Measurements from ENCODE around the gene SLC6A8. TPM values are rescaled to one million over a fixed set of nuclear protein-coding genes. Genes with fewer than 3 reads are reported as not detected.

Gene SLC6A8
- total RNA-seq, 4 donors from 2014 or later: 13.5 to 32.4 (median 26.3) TPM

GRCh38 chrX:153640736-153641575, 46.8 kb upstream of the SLC6A8 start:
- TF ChIP-seq CTCF (IDR thresholded peaks at IDR 0.05): no peak
- ATAC-seq (ENCODE audit: low FRiP score) (no peak), DNase-seq (ENCODE audit: low spot score) (no peak)

- no peak for DNase-seq (ENCODE audit: low spot score)
- no peak for ATAC-seq (ENCODE audit: low FRiP score)
- TF ChIP-seq CTCF (IDR thresholded peaks at IDR 0.05): no peak
These were observed 46.1 kb upstream of the SLC6A8 start for GRCh38 chrX:153641627-153642026.

GRCh38 chrX:153642051-153642654, 45.6 kb upstream of the SLC6A8 start:
- ATAC-seq (ENCODE audit: low FRiP score) (no peak), DNase-seq (ENCODE audit: low spot score) (no peak)
- no peak for TF ChIP-seq CTCF (IDR thresholded peaks at IDR 0.05)

GRCh38 chrX:153642655-153643430, 44.9 kb upstream of the SLC6A8 start:
- TF ChIP-seq CTCF (IDR thresholded peaks at IDR 0.05): no peak
- no peak for ATAC-seq (ENCODE audit: low FRiP score)
- DNase-seq (ENCODE audit: low spot score): no peak

- no peak for TF ChIP-seq CTCF (IDR thresholded peaks at IDR 0.05)
- ATAC-seq (ENCODE audit: low FRiP score) (no peak), DNase-seq (ENCODE audit: low spot score) (no peak)
These were observed 44.0 kb upstream of the SLC6A8 start for GRCh38 chrX:153643431-153644351.

GRCh38 chrX:153644356-153645125, 43.2 kb upstream of the SLC6A8 start:
- no peak for TF ChIP-seq CTCF (IDR thresholded peaks at IDR 0.05)
- ATAC-seq (ENCODE audit: low FRiP score): no peak
- DNase-seq (ENCODE audit: low spot score): no peak
